Globus pallidus (tissue), 1 donor: ENCODE data around the gene SORBS1.

Source experiments
- DNase-seq: peaks from one replicate; pipeline ENCODE4 v3.0.0-alpha.2; 2015; ENCODE audit warnings: low spot score

Gene SORBS1

GRCh38 chr10:95343573-95343972, 217.6 kb downstream of the SORBS1 start:
- no peak for DNase-seq

- no peak for DNase-seq
Measured at GRCh38 chr10:95341716-95342130, 219.4 kb downstream of the SORBS1 start.

DNA sequence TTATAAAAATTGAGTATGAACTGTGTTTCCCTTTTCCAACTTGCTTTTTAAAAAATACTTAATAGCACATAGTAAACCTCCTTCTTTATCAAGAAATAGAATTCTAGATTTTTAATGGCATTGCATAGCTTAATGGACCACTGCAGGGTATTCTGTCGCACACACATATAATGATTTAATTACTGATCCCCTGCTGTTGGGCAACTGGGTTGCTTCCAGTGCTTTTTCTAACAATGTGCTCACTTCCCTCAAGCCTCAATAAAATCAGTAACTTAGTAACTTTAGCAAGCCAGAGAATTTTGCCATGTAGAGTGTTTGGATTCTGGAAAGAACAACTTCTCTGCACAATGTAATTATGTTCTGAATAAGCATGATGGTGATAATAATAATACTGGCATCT, 221.3 kb downstream of the SORBS1 start:
- DNase-seq, result no peak

- DNase-seq, result no peak
Measured at GRCh38 chr10:95337423-95338160, 223.6 kb downstream of the SORBS1 start.

DNA sequence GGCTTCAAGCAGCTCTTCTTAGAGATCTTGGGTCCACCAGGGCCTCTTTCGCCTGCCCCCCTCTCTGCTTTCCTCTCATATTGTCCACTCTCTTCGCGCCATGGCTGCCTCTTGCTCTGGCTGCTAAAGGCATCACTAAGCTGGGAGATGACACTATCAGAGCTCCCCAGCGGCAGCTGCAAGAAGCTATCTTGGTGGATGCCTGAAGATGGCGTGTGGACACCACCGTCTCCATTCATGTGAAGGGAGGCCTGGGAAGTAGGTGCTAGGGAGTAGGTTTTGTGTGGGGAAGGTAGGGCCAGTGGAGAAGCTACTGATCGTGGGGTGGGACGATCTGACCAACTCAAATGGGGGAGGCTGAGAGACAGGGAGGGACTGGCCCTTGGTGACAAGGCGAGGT, 224.5 kb downstream of the SORBS1 start:
- no peak for DNase-seq

DNA sequence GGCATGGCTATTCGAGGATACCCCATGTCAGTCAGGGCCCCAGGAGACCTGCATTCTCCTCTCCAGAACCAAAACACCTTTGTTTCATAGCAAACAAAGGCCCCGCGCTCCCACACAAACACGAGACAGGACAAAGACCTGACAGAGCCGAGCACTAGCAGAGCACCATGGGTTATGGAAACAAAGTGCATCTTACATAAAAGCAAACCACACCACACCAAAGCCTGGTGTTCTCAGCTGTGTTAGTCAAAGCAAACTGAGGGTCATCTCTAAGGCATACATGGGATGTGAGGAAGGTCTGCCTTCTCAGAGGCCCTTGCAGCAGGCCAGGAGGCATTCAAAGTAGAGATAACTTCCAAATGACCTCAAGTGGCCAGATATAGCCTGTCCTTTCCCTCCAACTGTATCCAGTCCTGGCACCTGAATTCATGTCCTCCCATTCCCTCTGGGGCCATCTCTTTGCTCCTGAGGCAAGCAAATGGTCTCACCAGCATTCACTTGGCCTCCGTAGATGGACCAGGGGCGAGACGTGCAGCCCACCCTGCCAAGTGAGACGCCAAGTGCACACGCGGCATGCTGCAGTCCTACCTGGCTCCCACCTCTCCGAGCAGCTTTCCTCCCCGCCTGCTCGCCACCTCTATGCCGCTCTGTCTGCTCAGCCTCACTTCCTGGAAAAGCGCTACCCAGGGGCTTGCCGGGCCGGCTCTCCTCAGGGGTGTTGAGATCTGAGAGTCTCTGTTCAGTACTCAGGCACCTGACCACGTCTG, 225.1 kb downstream of the SORBS1 start:
- DNase-seq, result no peak

DNA sequence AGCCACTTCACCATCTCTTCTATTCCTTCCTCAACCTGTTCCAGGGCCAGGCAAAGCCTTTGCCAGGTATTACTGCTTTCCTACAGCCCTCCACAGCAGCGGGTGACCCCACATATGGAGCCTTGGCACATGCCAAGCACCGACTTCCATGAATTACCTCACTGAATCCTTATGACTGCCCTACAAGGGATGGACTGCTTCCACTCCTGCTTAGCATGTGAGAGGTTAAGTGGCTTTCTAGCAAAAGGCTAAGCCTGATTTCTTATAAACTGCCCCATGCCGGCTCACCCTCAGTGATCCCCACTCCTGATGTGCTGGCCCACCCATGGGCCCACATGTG, 226.4 kb downstream of the SORBS1 start:
- DNase-seq, result no peak

- no peak for DNase-seq
Measured at GRCh38 chr10:95333997-95334804, 227.0 kb downstream of the SORBS1 start.

DNA sequence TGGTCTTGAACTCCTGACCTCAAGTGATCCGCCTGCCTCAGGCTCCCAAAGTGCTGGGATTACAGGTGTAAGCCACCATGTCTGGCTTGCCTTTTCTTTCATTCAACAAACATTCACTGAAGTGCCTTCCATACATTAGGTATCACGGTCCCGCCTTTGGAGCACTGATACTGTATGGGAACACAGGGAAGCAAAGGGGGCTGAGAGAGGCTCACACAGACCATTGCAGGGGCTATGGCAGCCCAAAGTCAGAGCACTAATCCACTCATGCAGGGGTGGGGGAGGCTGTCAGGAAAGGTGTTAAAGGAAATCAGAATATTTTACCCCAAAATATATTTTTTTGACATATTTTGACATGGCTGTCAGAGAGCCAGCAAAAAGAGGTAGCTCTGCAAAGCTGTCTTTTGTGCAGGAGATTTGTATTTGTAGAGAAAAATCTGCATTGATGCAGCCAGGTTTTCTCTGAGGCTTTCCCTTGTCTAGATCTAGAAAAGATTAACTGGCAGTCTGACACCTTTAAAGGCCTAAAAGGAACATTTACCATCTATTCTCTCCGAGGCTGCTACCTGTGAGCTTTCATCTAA, 228.4 kb downstream of the SORBS1 start:
- no peak for DNase-seq

DNA sequence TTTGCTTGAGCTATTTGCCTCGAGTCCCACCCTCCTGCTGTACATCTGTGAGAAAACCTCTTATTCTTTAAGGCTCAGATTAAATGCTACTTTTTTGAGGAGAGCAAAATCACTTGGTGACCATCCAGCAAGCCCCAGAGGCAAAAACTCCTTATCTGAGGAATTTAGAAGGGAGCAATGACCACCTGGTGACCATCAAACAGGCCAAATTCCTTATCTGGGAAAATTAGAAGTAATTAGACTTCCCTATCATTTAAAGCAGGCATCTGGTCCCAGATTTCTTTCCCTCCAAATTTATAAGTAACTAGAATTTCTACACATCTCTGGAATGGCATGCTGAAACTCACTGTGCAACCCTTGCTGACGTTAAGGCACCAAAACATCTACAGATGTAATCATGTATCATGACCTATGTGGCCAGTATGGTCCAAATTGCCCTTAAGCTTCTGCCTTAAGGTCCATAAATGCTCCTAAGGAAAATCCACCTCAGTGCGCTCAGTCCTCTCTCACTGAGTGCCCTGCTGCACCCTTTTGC, 229.5 kb downstream of the SORBS1 start:
- DNase-seq, result no peak

- no peak for DNase-seq
Measured at GRCh38 chr10:95330966-95331453, 230.2 kb downstream of the SORBS1 start.

- no peak for DNase-seq
Measured at GRCh38 chr10:95329296-95329695, 231.9 kb downstream of the SORBS1 start.

GRCh38 chr10:95328013-95328412, 233.2 kb downstream of the SORBS1 start:
- DNase-seq, result no peak

DNA sequence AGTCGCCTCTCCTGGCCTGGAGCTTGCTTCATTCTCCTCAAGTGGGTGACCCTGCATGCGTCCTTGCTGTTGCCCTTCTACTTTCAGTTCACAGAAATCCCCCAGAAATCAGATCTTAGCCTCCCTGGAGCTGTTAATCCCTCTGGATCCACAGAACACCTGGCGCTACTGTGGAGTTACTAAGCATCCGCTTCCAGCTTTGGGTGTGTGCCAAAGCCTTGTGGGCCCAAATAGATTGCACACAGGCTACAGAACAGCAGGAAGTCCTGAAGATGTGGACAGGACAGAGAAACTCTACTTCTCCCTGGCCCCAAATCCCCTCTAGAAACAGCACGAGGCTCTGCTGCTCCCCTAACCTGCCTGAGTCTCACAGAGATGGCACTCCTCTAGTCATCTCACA, 233.8 kb downstream of the SORBS1 start:
- no peak for DNase-seq

- no peak for DNase-seq
Measured at GRCh38 chr10:95326396-95326795, 234.8 kb downstream of the SORBS1 start.

DNA sequence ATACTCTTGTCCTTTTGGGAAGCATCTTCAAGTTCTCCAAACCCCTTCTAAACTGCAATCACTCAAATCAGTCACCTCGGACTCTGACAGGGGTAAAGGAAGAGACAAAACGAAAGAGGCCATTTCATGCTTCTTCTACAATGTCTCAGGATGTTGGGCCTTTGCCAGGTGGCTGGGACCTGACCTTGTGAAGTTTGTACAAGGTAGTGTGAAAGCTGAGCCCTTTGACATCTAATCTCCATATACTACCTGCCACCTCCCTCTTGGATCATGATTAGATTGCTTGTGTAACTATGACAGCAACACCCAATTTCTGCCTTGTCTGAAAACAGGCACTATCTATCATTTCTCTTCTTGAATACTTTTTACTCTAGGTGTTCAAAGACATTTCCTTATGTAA, 235.3 kb downstream of the SORBS1 start:
- no peak for DNase-seq

DNA sequence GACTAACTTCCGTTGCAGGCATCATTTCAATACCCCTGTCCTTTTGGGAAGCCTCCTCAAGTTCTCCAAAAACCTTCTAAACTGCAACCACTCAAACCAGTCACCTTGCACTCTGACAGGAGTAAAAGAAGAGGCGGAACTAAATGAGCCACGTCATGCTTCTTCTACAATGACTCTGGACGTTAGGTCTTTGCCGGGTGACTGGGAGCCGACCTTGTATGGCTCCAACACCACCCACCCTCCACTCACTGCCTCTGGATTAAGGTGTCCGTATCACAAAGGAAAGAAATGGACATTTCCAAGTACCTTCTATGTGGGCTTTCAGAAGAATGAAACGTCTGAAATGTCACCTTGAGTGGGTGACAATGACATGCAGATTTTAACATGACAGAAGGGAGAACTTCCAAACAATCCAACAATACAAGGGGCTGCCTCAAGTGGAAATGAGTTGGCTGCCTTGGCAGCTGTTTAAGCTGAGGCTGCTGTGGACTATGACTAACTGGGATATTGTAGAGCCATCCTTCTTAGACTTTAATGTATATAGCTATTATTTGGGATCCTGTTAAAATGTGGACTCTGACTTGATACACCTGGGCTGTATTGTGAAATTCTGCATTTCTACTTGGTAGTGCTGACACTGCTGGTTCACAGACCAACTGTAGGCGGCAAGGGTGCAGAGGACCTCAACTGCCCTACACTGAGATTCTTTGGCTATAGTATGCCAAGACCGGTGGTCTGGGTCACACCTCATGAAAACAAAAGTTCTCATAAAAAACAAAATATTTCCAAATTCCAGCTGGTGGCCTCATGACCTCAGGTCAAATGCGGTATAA, 236.5 kb downstream of the SORBS1 start:
- DNase-seq, result no peak

- no peak for DNase-seq
Measured at GRCh38 chr10:95321554-95322301, 239.4 kb downstream of the SORBS1 start.

- no peak for DNase-seq
Measured at GRCh38 chr10:95319239-95319638, 241.9 kb downstream of the SORBS1 start.

GRCh38 chr10:95315509-95315908, 245.7 kb downstream of the SORBS1 start:
- DNase-seq, result no peak
